Measurements from ENCODE around the gene VTI1B.

GRCh38 chr14:67618617-67619063 lies 55.8 kb downstream of the VTI1B start:
- TF ChIP-seq POLR2A (IDR thresholded peaks at IDR 0.05; ENCODE audit: low read length) (no peak), GATA1 (IDR thresholded peaks at IDR 0.05; ENCODE audit: low read depth, low read length) (no peak)

Data from erythroblast (primary cell).